ENCODE data around the gene UST. TPM values are rescaled to one million over a fixed set of nuclear protein-coding genes. Genes with fewer than 3 reads are reported as not detected.
"Not testable (repeated sequence)": the region's sequence is repeated elsewhere in the genome, so short reads cannot be mapped to it uniquely, and the experiment has no call there.

UST gene
- total RNA-seq, 1 donor, result 13.0 TPM

- DNase-seq (ENCODE audit: low read depth), result no peak
- no peak for TF ChIP-seq CTCF (IDR thresholded peaks at IDR 0.05; ENCODE audit: insufficient read depth, low read depth, low read length)
- no peak overlapping the region for H3K4me3 ChIP-seq (ENCODE audit: low read depth, low read length)
These were observed 288.9 kb downstream of the UST start for GRCh38 chr6:149035766-149036165.

GRCh38 chr6:149037051-149037671, 290.3 kb downstream of the UST start:
- no peak overlapping the region for H3K4me3 ChIP-seq (ENCODE audit: low read depth, low read length)
- peak; percentile 58 for DNase-seq (ENCODE audit: low read depth)
- TF ChIP-seq CTCF (IDR thresholded peaks at IDR 0.05; ENCODE audit: insufficient read depth, low read depth, low read length), result no peak

GRCh38 chr6:149039025-149039424, 292.2 kb downstream of the UST start:
- DNase-seq (ENCODE audit: low read depth); H3K4me3 ChIP-seq (ENCODE audit: low read depth, low read length): not testable (repeated sequence)

GRCh38 chr6:149041953-149042352, 295.1 kb downstream of the UST start:
- H3K4me3 ChIP-seq (ENCODE audit: low read depth, low read length), result no peak overlapping the region
- no peak for TF ChIP-seq CTCF (IDR thresholded peaks at IDR 0.05; ENCODE audit: insufficient read depth, low read depth, low read length)

GRCh38 chr6:149043476-149044130, 296.8 kb downstream of the UST start:
- H3K4me3 ChIP-seq (ENCODE audit: low read depth, low read length), result no peak overlapping the region
- no peak for DNase-seq (ENCODE audit: low read depth)
- TF ChIP-seq CTCF (IDR thresholded peaks at IDR 0.05; ENCODE audit: insufficient read depth, low read depth, low read length), result peak; percentile 38

More at GRCh38 chr6:149041953-149042352, 295.1 kb downstream of the UST start:
- no peak for DNase-seq (ENCODE audit: low read depth)

GRCh38 chr6:149044528-149044927, 297.7 kb downstream of the UST start:
- peak; percentile 84 for DNase-seq (ENCODE audit: low read depth)
- no peak overlapping the region for H3K4me3 ChIP-seq (ENCODE audit: low read depth, low read length)
- TF ChIP-seq CTCF (IDR thresholded peaks at IDR 0.05; ENCODE audit: insufficient read depth, low read depth, low read length), result no peak

- no peak overlapping the region for H3K4me3 ChIP-seq (ENCODE audit: low read depth, low read length)
- DNase-seq (ENCODE audit: low read depth), result no peak
- no peak for TF ChIP-seq CTCF (IDR thresholded peaks at IDR 0.05; ENCODE audit: insufficient read depth, low read depth, low read length)
These were observed 298.6 kb downstream of the UST start for GRCh38 chr6:149045404-149045803.
